H1 (cell line): ENCODE data around the gene HOXD4. TPM values are rescaled to one million over a fixed set of nuclear protein-coding genes. Genes with fewer than 3 reads are reported as not detected.

Experiments used
- CTCF ChIA-PET: fragments of 300-600 bp; sonication (Branson Sonifier 250); formaldehyde crosslinking; loops from one replicate; lab custom pipeline; 2021; ENCODE audit not compliant: partially characterized antibody; lab: Charles Lee
- POLR2A ChIA-PET: fragments of 300-600 bp; sonication (Branson Sonifier 250); formaldehyde crosslinking; loops from one replicate; lab custom pipeline; 2021; ENCODE audit warnings: inconsistent platforms; ENCODE audit not compliant: partially characterized antibody; lab: Charles Lee
- DNase-seq, 2 experiments: peaks; one replicate each; pipeline versions ENCODE4 v3.0.0 to v3.0.0-alpha.2; 2010 to 2022; ENCODE audit warnings: low spot score in 2 of 2, low read depth in 1 of 2, mixed read lengths in 1 of 2
- FAIRE-seq: peaks from 2 replicates; lab custom pipeline; 2011; peaks lifted over from hg19 to GRCh38; lab: Jason Lieb, UNC
- H2AFZ ChIP-seq: 2 replicates; pipeline ENCODE4 v1.8.1; 2012; ENCODE audit warnings: low read length, inconsistent platforms
- H2AK5ac ChIP-seq: 2 replicates; pipeline ENCODE4 v1.6.1; 2013; ENCODE audit warnings: low read depth, low read length
- H2BK120ac ChIP-seq: replicated peaks from 2 replicates; pipeline ENCODE3; 2013; ENCODE audit warnings: low read depth, low read length, inconsistent platforms
- H2BK12ac ChIP-seq: 2 replicates; pipeline ENCODE4 v1.6.1; 2013; ENCODE audit warnings: low read depth, low read length
- H2BK15ac ChIP-seq: 2 replicates; pipeline ENCODE4 v1.6.1; 2013; ENCODE audit warnings: low read length
- H2BK20ac ChIP-seq: 2 replicates; pipeline ENCODE4 v1.6.1; 2013; ENCODE audit warnings: low read length
- H2BK5ac ChIP-seq: 2 replicates; pipeline ENCODE4 v1.6.1; 2013; ENCODE audit warnings: low read depth, low read length
- H3K14ac ChIP-seq: 2 replicates; pipeline ENCODE4 v1.6.1; 2013; ENCODE audit warnings: inconsistent platforms; ENCODE audit not compliant: insufficient read length
- H3K18ac ChIP-seq: 2 replicates; pipeline ENCODE4 v1.6.1; 2013; ENCODE audit warnings: low read length; ENCODE audit errors: extremely low read depth
- H3K23ac ChIP-seq: 2 replicates; pipeline ENCODE4 v1.6.1; 2013; ENCODE audit warnings: inconsistent platforms; ENCODE audit not compliant: insufficient read length
- H3K23me2 ChIP-seq: 2 replicates; pipeline ENCODE4 v1.6.1; 2013; ENCODE audit warnings: low read depth, low read length
- H3K27ac ChIP-seq: 2 replicates; pipeline ENCODE4 v1.6.1; 2011; ENCODE audit warnings: low read depth, low read length, inconsistent platforms
- H3K27me3 ChIP-seq, 4 experiments: replicated peaks in 1 of 4; 1 replicate in 1 of 4; 2 replicates in 3 of 4; pipeline versions ENCODE4 v1.6.1 to v1.8.1; 2011 to 2013; ENCODE audit warnings: low read length in 3 of 4, mild to moderate bottlenecking in 3 of 4, inconsistent platforms in 2 of 4, mixed read lengths in 2 of 4, moderate library complexity in 1 of 4; ENCODE audit not compliant: control insufficient read depth in 3 of 4, insufficient read depth in 3 of 4; ENCODE audit errors: extremely low read depth in 1 of 4
- H3K36me3 ChIP-seq, 4 experiments: 2 replicates each; pipeline versions ENCODE4 v1.6.1 to v1.8.1; 2011 to 2013; ENCODE audit warnings: mild to moderate bottlenecking in 4 of 4, low read length in 3 of 4, moderate library complexity in 2 of 4, control low read depth in 1 of 4, inconsistent platforms in 1 of 4; ENCODE audit not compliant: insufficient read depth in 4 of 4, control insufficient read depth in 2 of 4
- H3K4ac ChIP-seq: replicated peaks from 2 replicates; pipeline ENCODE3; 2013; ENCODE audit warnings: low read length, low read depth, mixed read lengths, inconsistent platforms; ENCODE audit not compliant: insufficient read length
- H3K4me1 ChIP-seq, 4 experiments: replicated peaks in 1 of 4; 1 replicate in 1 of 4; 2 replicates in 3 of 4; pipeline versions ENCODE4 v1.6.1 to v1.8.1; 2011 to 2013; ENCODE audit warnings: low read length in 3 of 4, inconsistent platforms in 2 of 4, mixed read lengths in 1 of 4; ENCODE audit not compliant: insufficient read depth in 4 of 4, control insufficient read depth in 3 of 4
- H3K4me2 ChIP-seq, 2 experiments: 2 replicates each; pipeline versions ENCODE4 v1.6.1 to v1.8.1; 2011 to 2013; ENCODE audit warnings: low read depth in 2 of 2, low read length in 2 of 2, control low read depth in 1 of 2, inconsistent platforms in 1 of 2, mild to moderate bottlenecking in 1 of 2; ENCODE audit not compliant: insufficient read depth in 1 of 2
- H3K4me3 ChIP-seq, 4 experiments: fragments of 200-600, 300-600 bp in 1 of 4; sonication (generic), shearing (Covaris generic), sonication (Bioruptor Twin) in 1 of 4; 2 replicates each; pipeline versions ENCODE4 v1.5.1 to v1.8.1; 2011 to 2016; ENCODE audit warnings: low read length in 4 of 4, low read depth in 3 of 4, control low read depth in 2 of 4, inconsistent platforms in 2 of 4, mild to moderate bottlenecking in 2 of 4, mixed read lengths in 1 of 4, moderate library complexity in 1 of 4; ENCODE audit not compliant: insufficient read depth in 2 of 4; ENCODE audit errors: extremely low read depth in 1 of 4
- H3K56ac ChIP-seq: replicated peaks from 2 replicates; pipeline ENCODE3; 2013; ENCODE audit warnings: low read depth, mild to moderate bottlenecking, mixed read lengths, low read length, inconsistent platforms; ENCODE audit not compliant: insufficient read length
- H3K79me1 ChIP-seq: 2 replicates; pipeline ENCODE4 v1.6.1; 2013; ENCODE audit warnings: low read depth, low read length, control low read depth
- H3K79me2 ChIP-seq, 2 experiments: 2 replicates each; pipeline versions ENCODE4 v1.6.1 to v1.8.1; 2012 to 2013; ENCODE audit warnings: low read length in 2 of 2, mild to moderate bottlenecking in 2 of 2, inconsistent platforms in 1 of 2; ENCODE audit not compliant: insufficient read depth in 2 of 2, control insufficient read depth in 1 of 2
- H3K9ac ChIP-seq, 4 experiments: replicated peaks in 1 of 4; 1 replicate in 1 of 4; 2 replicates in 3 of 4; pipeline versions ENCODE4 v1.6.1 to v1.8.1; 2011 to 2013; ENCODE audit warnings: low read depth in 3 of 4, low read length in 3 of 4, control low read depth in 2 of 4, mild to moderate bottlenecking in 2 of 4, moderate library complexity in 2 of 4, inconsistent platforms in 1 of 4; ENCODE audit errors: extremely low read depth in 1 of 4
- H3K9me3 ChIP-seq, 2 experiments: 2 replicates each; pipeline versions ENCODE4 v1.6.1 to v1.8.1; 2012 to 2013; ENCODE audit warnings: mild to moderate bottlenecking in 2 of 2, moderate library complexity in 2 of 2, control low read depth in 1 of 2, inconsistent platforms in 1 of 2, low read depth in 1 of 2, low read length in 1 of 2, mixed read lengths in 1 of 2; ENCODE audit not compliant: insufficient read depth in 2 of 2
- H4K20me1 ChIP-seq, 2 experiments: replicated peaks in 1 of 2; 2 replicates each; pipeline versions ENCODE3 to v1.8.1; 2011 to 2013; ENCODE audit warnings: inconsistent platforms in 2 of 2, low read length in 2 of 2, mild to moderate bottlenecking in 1 of 2; ENCODE audit not compliant: insufficient read depth in 2 of 2, control insufficient read depth in 1 of 2
- H4K5ac ChIP-seq: 2 replicates; pipeline ENCODE4 v1.6.1; 2013; ENCODE audit warnings: low read length, low read depth, mixed read lengths, inconsistent platforms; ENCODE audit not compliant: insufficient read length
- H4K8ac ChIP-seq: 2 replicates; pipeline ENCODE4 v1.8.0; 2013; ENCODE audit warnings: mild to moderate bottlenecking, moderate library complexity, low read length, inconsistent platforms; ENCODE audit not compliant: insufficient read depth; ENCODE audit errors: extremely low read depth
- H4K91ac ChIP-seq: replicated peaks from 2 replicates; pipeline ENCODE3; 2013; ENCODE audit warnings: low read length, mixed read lengths, inconsistent platforms; ENCODE audit not compliant: insufficient read length
- HDAC2 ChIP-seq, 2 experiments: fragments of 300-600 bp in 1 of 2; sonication (generic) in 1 of 2; IDR thresholded peaks; 2 replicates each; pipeline ENCODE4 v1.6.1; 2011 to 2012; ENCODE audit warnings: low read depth in 2 of 2, low read length in 2 of 2, mild to moderate bottlenecking in 2 of 2, moderate library complexity in 2 of 2, borderline replicate concordance in 1 of 2, inconsistent platforms in 1 of 2
- RNF2 ChIP-seq: fragments of 200-900, 300-1000 bp; sonication (generic); IDR thresholded peaks from 2 replicates; pipeline ENCODE4 v1.7.1; 2016; ENCODE audit warnings: borderline replicate concordance, low read depth, mild to moderate bottlenecking, antibody characterized with exemption, low read length; ENCODE audit not compliant: poor library complexity, severe bottlenecking; ENCODE audit errors: missing control alignments
- SUZ12 ChIP-seq: fragments of 200-600 bp; sonication (generic); IDR thresholded peaks from 2 replicates; pipeline ENCODE4 v1.6.1; 2012; ENCODE audit warnings: mild to moderate bottlenecking, inconsistent platforms, low read length, moderate library complexity, mixed read lengths
- YY1 ChIP-seq: IDR thresholded peaks from 2 replicates; pipeline ENCODE4 v1.6.1; 2011; ENCODE audit warnings: low read depth, mild to moderate bottlenecking, low read length
- WGBS, 2 experiments: shearing (Covaris generic) in 1 of 2; methylation state at CpG; one replicate each; pipeline versions ENCODE4 v1.1.6 to v1.1.7; 2013 to 2015; ENCODE audit warnings: low lambda C conversion rate in 2 of 2, mixed read lengths in 2 of 2, inconsistent platforms in 1 of 2, low coverage in 1 of 2, missing lambda C conversion rate in 1 of 2; ENCODE audit not compliant: insufficient replicate concordance in 2 of 2, insufficient coverage in 1 of 2, insufficient read length in 1 of 2; ENCODE audit errors: extremely low coverage in 1 of 2, missing lambda C conversion rate in 1 of 2; 5-methylcytosine and 5-hydroxymethylcytosine counted together
- polyA plus RNA-seq, 7 experiments: library from polyadenylated mRNA; depleted of rRNA in 3 of 7; stranded (reverse) in 5 of 7; unstranded in 2 of 7; fragments of >200 nt in 5 of 7; fragments of 200-250 nt in 2 of 7; gene quantifications; 1 replicate in 5 of 7; 2 replicates in 1 of 7; 4 replicates in 1 of 7; pipeline versions ENCODE4 v1.2.1 to v1.2.3, GENCODE V29; 2011 to 2013; ENCODE audit warnings: missing spikeins in 2 of 7, mixed read lengths in 2 of 7
- total RNA-seq: library from RNA; stranded (reverse); fragmentation: NEBNext Ultra II Directional; extraction: Animal tissue kit (Norgen Biotek cat#: 25700); gene quantifications from 2 replicates; pipeline ENCODE4 v1.2.1, GENCODE V29; 2021

Gene HOXD4
- total and polyA plus RNA-seq, 2 of the 8 experiments (the other 6 are each of a cell fraction or from before 2014, with no cell fraction given) = not detected

GRCh38 chr2:176138526-176138922, 12.8 kb upstream of the HOXD4 start:
- WGBS, 2 experiments = 49% methylated on average over 14 of the region's 14 CpGs; no CpG with 5 or more reads in 1 of the 2 experiments
- no peaks in the 10 kb centered on the region for H3K79me1 ChIP-seq
- H4K20me1 ChIP-seq = peaks cover 4 to 20% of the 10 kb centered on the region in 2 experiments

More at GRCh38 chr2:176138526-176138922, 12.8 kb upstream of the HOXD4 start:
- H3K9ac ChIP-seq = no peak overlapping the region
- H4K5ac ChIP-seq = no peak overlapping the region
- TF ChIP-seq YY1 (no peak), RNF2 (peak; percentile 96), HDAC2 (IDR thresholded peaks at IDR 0.05; ENCODE audit: borderline replicate concordance in 1 of 2, low read depth in 2 of 2, low read length in 2 of 2) (no peak), SUZ12 (0 out of 2 replicates have a peak, but pooled peaks have one; percentile 45)
- H3K4me1 ChIP-seq = peaks cover 0 to 9% (median 4%) of the 10 kb centered on the region in 4 experiments; a peak in 5 of 7 replicates
- no peak overlapping the region for H2BK15ac ChIP-seq
- H4K91ac ChIP-seq = no peak overlapping the region
- no peak overlapping the region for H2AFZ ChIP-seq
- no peak overlapping the region for H3K14ac ChIP-seq
- POLR2A ChIA-PET = no interaction called here
- DNase-seq (peak in 1 of 2 experiments; percentile 38), FAIRE-seq (no peak)
- H3K4ac ChIP-seq = no peak overlapping the region
- H2BK12ac ChIP-seq = no peak overlapping the region
- peaks cover 0 to 10% (median 0%) of the 10 kb centered on the region in 4 experiments; a peak in 1 of 8 replicates for H3K36me3 ChIP-seq
- H3K23ac ChIP-seq = no peak overlapping the region
- H3K27me3 ChIP-seq = peaks cover 86 to 100% (median 97%) of the 10 kb centered on the region in 4 experiments
- H3K79me2 ChIP-seq = no peaks in the 10 kb centered on the region
- no peaks in the 10 kb centered on the region for H3K9me3 ChIP-seq
- no peak overlapping the region for H3K4me2 ChIP-seq
- no peak overlapping the region for H3K56ac ChIP-seq
- H4K8ac ChIP-seq = peak overlapping the region; percentile 40; the same call in 1 of the 2 replicates
- H2BK5ac ChIP-seq = no peak overlapping the region
- peaks cover 3% of the 10 kb centered on the region; the same call in 1 of the 2 replicates for H3K23me2 ChIP-seq
- CTCF ChIA-PET = interaction anchor here (1.0 to 10.0 kb wide), 18 partner anchors 11 to 676 kb away, joined by 3 to 119 read pairs (median 15); partner anchors contain the start of genes HOXD4 and HOXD9
- H2BK20ac ChIP-seq = no peak overlapping the region
- no peak overlapping the region for H2BK120ac ChIP-seq
- no peak overlapping the region for H3K27ac ChIP-seq
- H3K4me3 ChIP-seq = no peak overlapping the region
- no peak overlapping the region for H3K18ac ChIP-seq
- no peak overlapping the region for H2AK5ac ChIP-seq
